Astrocyte of the cerebellum (primary cell): ENCODE results near the gene PRTFDC1.

Source experiments
- DNase-seq: peaks from one replicate; pipeline ENCODE4 v3.0.0-alpha.2; 2011; ENCODE audit warnings: low read depth
- H3K4me3 ChIP-seq: 2 replicates; pipeline ENCODE4 v1.5.1; 2011; ENCODE audit warnings: mild to moderate bottlenecking, low read depth, low read length, moderate library complexity
- in situ Hi-C: cut with HindIII; loops from 2 replicates; pipeline ENCODE4 v1.10.0; 2017; ENCODE audit warnings: low sequenced_read_pairs
- TF ChIP-seq, protein P1 (sequence below): IDR thresholded peaks from 2 replicates; pipeline ENCODE4 v1.5.1; 2012; ENCODE audit warnings: low read length, low read depth, moderate library complexity, mild to moderate bottlenecking; ENCODE audit errors: missing control alignments

Gene PRTFDC1

DNA sequence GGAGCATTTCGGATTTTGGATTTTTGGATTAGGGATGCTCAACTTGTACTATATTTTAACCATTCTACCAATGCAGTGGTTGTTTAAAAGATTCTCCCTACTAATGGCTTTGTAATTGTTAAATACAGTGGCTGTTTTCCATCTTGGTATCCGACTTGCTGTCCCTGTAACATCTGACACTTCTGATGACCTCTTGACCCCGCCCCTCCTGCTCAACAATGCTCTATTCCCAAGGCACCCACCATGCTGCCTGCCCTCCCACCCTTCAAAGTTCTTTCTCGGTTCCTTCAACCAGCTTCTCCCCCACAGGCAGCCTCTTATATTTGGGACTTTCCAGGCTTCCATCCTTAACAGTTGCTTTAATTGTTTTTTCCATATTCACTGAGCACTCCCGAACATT lies 2.0 kb downstream of the PRTFDC1 start:
- no peak for DNase-seq
- in situ Hi-C loops: no loop called here
- TF ChIP-seq, protein P1, sequence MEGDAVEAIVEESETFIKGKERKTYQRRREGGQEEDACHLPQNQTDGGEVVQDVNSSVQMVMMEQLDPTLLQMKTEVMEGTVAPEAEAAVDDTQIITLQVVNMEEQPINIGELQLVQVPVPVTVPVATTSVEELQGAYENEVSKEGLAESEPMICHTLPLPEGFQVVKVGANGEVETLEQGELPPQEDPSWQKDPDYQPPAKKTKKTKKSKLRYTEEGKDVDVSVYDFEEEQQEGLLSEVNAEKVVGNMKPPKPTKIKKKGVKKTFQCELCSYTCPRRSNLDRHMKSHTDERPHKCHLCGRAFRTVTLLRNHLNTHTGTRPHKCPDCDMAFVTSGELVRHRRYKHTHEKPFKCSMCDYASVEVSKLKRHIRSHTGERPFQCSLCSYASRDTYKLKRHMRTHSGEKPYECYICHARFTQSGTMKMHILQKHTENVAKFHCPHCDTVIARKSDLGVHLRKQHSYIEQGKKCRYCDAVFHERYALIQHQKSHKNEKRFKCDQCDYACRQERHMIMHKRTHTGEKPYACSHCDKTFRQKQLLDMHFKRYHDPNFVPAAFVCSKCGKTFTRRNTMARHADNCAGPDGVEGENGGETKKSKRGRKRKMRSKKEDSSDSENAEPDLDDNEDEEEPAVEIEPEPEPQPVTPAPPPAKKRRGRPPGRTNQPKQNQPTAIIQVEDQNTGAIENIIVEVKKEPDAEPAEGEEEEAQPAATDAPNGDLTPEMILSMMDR: no peak
- H3K4me3 ChIP-seq: no peak overlapping the region

DNA sequence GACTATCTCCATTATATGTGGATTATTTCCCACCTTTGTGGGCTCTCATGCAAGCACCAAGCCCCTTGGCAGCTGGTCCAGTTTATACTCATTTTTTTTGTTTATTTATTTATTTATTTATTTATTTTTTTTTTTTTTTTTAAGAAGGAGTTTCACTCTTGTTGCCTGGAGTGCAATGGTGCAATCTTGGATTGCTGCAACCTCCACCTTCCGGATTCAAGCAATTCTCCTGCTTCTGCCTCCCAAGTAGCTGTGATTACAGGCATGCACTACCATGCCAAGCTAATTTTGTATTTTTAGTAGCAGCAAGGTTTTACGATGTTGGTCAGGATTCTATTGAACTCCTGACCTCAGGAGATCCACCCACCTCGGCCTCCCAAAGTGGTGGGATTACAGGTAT lies 2.8 kb downstream of the PRTFDC1 start:
- no peak overlapping the region for H3K4me3 ChIP-seq
- in situ Hi-C loops: no loop called here
- TF ChIP-seq, protein P1: no peak
- DNase-seq: no peak

DNA sequence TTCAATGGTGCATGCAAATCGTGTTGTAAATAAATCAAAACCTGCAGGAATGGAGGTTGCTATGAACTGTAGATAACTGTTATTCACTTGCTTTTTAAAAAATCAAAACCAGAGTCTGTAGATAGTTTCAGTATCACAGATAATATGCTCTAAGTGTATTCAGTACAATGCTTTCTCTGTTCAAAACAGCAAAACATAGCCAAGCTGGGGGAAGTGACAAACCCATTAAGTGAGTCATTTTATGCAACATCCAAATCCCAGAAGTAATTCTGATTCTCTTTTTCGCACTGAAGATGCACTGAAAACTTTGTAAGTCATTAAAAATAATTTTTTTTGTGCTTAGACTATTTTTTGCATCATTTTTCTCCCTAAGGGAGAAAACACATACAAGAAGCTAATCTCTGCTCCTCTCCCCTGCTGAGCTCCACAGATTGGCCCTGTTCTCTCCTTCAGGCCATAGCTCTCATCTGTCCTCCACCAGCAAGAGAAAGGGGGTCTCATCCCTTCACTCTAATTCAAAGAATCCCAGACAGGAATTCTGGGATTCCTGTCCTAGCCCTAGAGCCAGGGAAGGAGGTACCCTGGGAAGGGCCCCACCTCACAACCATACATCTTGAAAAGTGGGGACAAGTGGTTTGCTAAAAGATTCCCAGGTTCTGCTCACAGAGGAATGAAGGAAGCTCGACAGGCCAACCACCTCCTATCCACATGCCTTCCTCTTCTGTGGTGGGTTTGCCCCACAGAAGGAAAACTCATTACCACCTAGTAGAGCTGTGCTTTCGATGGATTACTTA lies 4.9 kb downstream of the PRTFDC1 start:
- in situ Hi-C loops: no loop called here
- no peak for DNase-seq
- TF ChIP-seq, protein P1: no peak
- H3K4me3 ChIP-seq: no peak overlapping the region

DNA sequence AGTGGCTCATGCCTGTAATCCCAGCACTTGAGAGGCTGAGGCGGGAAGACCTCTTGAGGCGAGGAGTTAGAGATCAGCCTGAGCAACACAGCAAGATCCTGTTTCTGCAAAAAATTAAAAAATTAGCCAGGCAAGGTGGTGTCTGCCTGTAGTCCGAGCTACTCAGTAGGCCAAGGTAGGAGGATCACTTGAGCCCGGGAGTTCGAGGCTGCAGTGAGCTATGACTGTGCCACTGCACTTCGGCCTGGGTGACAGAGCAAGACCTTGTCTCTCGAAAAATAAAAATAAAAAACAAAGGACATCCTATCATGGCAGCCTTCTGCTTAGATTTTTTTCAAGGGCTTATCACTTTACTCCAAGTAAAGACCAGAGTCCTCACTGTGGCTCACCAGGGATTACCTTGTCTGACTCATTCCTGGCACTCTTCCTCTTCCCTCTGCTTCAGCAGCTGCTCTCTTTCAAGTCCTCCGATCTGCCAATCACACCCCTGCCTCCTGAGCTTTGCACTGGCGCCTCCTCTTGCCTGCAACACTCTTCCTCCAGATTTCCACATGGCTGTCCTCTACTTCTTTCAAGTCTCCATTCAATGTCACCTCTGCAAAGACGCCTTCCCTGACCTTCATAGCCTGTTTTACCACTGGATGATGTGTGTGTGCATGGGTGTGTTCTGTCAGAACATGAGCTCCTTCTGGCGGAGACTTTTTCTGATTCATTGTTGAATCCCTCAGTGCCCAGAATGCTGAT lies 7.7 kb downstream of the PRTFDC1 start:
- in situ Hi-C loops: no loop called here
- DNase-seq: no peak
- TF ChIP-seq, protein P1: no peak

DNA sequence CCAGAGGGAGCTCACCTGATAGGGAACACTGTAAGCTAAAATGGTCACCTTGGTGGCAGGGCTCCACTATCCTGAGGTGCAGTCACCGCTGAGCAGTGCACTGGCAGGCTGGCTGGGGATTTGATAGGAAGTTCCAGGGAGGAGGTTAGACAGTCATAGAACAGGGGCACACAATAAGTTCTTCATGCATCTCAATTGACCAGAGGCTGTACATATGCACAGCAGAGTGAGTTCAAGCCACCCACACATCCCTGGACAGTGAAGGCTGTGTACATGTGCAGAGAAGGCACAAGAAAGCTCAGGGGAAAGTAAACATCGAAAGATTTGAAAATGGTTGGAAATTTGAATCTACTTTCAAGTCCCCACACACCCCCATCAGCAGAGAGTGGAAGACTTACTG lies 13.9 kb downstream of the PRTFDC1 start:
- in situ Hi-C loops: no loop called here
- no peak overlapping the region for H3K4me3 ChIP-seq
- TF ChIP-seq, protein P1: no peak
- DNase-seq: no peak

More for the DNA sequence above, 7.7 kb downstream of the PRTFDC1 start:
- H3K4me3 ChIP-seq: no peak overlapping the region

DNA sequence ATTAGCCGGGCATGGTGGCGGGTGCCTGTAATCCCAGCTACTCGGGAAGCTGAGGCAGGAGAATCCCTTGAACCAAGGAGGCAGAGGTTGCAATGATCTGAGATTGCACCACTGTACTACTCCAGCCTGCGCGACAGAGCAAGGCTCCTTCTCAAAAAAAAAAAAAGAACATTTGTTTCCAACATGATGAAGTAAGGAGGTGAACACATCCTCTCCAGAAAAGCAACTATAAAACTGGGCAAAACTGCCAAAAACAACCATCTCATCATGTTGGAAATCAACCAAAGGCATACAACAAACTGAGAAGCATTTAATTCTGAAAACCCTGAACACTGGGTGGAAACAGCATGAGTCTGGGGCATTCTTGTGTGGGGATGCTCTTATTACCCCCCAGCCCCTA lies 14.3 kb downstream of the PRTFDC1 start:
- TF ChIP-seq, protein P1: no peak
- no peak for DNase-seq
- in situ Hi-C loops: no loop called here
- no peak overlapping the region for H3K4me3 ChIP-seq
